GM18505 (cell line): ENCODE results near the gene TMEM170B.

Source experiments
- ATAC-seq: cut with Tn5 transposase; IDR thresholded peaks from one replicate; pipeline ENCODE4 v1.9.1; 2021; ENCODE audit not compliant: unreplicated experiment
- POLR2A ChIP-seq: IDR thresholded peaks from 4 replicates; pipeline ENCODE4 v1.6.1; 2011; ENCODE audit warnings: borderline replicate concordance; ENCODE audit not compliant: insufficient read depth, insufficient read length; ENCODE audit errors: extremely low read depth

Gene TMEM170B, protein sequence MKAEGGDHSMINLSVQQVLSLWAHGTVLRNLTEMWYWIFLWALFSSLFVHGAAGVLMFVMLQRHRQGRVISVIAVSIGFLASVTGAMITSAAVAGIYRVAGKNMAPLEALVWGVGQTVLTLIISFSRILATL

DNA sequence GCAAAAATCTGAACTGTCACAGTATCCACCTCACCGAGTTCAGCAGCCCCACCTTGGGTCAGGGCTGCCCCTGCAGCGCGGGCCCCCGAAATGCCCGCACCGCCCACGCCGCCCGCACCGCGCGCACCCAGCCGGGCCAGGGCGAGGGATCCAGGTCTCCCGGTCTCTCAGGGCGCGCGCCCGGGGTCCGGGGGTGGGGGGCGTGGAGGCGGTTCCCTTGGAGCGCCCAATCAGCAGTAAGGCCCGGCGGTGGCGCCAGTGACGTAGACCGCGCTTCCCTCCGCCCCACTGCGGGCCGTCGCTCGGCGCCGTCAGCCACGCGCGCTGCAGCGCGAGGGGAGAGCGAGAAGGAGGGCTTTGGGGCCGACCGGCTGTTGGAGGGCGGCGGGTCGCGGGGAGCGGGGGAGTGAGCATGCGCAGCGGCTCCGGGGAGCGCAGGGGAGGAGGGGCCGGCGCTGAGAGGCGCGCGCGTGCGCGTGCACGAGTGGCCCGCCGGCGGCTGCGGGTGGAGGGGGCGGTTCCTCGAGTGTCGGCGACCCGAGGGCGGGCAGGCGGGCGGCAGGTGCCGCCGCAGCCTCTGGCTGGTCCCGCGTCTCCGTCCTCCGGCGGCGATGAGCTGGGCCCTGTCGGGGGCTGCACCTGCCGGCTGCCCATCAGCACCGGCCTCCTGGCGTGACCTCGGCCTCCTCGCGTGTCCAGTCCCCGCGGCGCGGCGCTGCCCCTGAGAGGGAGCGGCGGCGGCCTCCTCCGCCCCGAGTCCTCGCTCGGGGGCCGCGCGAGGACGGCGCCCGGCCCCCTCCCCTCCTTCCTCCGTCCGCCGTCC, at the start of gene TMEM170B:
Gene TMEM170B (plus strand): TSS at position 521 of the 823 bp plus-strand sequence. CDS start 529 bp downstream, outside the sequence.
- ATAC-seq: peak; percentile 95
- peak; percentile 28 for TF ChIP-seq POLR2A

DNA sequence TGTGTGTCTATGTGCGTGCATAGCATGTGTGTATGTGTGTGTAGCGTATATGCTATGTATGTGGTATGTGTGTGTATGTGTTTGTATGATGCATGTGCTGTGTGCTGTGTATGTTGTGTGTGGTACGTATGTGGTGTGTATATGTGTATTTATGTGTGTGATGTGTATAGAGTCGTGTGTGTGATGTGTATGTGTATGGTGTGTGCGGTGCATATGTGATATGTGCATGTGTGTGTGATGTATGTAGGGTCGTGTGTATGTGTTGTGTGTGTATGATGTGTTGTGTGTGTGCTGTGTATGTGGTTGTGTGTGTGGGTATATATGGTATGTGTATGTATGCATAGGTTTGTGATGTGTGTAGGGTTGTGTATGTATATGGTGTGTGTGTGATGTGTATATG, 46.6 kb upstream of the TMEM170B start:
- no peak for ATAC-seq
- no peak for TF ChIP-seq POLR2A

DNA sequence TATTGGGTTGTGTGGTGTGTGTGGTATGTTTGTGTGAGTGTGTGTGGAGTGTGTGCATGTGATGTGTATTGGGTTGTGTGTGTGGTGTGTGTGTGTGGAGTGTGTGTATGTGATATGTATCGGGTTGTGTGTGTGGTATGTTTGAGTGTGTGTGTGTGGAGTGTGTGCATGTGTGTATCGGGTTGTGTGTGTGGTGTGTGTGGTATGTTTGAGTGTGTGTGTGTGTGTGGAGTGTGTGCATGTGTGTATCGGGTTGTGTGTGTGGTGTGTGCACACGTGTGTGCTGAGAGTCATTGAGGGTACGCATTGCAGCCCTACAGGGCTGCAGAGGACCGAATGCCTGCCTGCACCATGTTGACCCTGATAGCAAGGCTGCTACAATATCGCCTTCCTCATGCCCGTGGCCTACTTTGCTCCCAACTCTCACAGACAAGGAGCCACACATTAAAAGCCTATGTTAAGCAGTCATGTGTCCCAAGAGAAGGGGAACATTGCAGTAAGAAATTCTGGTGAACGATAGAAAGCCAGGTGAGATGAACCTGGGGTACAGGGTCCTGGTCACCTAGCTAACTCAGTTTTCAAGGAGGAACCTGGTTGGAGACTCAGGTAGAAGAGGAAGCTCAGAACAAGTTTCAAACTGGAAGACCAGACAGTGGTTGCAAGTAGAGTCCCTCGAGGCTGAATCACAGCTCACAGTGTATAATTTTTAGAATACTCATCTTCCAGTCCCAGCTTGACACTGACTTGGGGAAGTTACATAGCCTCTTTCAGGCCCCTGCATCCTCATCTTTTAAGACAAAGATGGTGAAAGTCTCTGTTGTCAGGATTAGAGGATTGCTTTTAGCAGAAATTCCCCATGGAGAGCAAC, 45.7 kb upstream of the TMEM170B start:
- no peak for ATAC-seq
- TF ChIP-seq POLR2A: no peak

DNA sequence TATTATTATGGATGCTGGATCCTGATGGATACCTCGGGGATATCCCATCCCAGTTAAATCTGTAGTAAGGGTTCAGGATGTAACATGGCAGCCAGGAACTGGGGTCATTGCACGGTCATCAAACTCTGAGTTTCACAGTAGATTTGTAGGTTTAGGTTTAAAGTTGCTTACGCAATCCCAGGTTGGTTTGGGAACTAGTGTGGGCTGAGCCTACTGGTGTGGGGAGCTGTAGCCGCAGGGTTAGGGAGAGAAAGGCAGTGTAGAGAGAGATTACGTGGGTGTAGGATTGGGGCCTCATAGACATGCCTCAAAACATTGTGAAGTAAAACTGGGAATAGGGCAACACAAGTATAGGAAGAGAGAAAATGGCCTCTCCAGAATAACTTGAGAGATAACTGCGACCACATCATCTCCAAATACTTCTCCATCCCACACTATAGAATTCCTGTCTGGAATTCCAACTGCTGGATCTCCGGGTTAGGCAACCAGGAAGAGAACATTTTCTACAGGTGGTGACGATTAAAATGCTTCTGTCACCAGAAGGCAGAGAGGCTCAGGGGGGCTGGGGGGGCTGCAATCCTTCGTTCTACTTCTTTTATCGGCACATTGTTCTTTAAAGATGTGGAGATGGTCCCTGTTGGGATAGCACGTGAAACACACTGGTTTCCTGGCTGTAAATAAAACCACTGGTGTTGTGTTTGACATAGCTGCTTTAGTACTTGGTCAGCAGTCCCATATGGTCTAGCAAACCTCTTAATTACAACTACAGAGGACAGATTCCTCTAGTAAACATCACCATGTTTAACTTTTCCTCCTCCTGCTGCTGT, 44.9 kb upstream of the TMEM170B start:
- ATAC-seq: no peak
- no peak for TF ChIP-seq POLR2A

DNA sequence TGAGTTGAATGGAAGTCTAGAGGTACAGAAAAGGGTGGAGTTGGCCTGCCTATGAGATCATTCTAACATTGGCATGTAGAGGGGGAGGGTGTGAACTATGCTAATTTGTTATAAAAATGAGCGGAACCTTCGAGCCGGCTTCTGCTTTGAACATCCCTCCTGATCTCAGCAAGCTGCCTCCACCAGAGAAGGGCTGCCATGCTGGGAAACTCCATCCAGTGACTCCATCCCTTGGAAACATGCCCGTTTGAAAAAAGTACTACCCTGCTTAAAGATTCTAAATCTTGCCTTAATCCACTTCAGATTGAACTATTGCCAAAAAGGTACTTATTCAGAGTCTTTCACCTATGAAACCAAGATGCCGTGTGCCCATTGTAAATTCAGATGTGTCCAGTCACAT, 43.6 kb upstream of the TMEM170B start:
- peak; percentile 20 for TF ChIP-seq POLR2A
- no peak for ATAC-seq

DNA sequence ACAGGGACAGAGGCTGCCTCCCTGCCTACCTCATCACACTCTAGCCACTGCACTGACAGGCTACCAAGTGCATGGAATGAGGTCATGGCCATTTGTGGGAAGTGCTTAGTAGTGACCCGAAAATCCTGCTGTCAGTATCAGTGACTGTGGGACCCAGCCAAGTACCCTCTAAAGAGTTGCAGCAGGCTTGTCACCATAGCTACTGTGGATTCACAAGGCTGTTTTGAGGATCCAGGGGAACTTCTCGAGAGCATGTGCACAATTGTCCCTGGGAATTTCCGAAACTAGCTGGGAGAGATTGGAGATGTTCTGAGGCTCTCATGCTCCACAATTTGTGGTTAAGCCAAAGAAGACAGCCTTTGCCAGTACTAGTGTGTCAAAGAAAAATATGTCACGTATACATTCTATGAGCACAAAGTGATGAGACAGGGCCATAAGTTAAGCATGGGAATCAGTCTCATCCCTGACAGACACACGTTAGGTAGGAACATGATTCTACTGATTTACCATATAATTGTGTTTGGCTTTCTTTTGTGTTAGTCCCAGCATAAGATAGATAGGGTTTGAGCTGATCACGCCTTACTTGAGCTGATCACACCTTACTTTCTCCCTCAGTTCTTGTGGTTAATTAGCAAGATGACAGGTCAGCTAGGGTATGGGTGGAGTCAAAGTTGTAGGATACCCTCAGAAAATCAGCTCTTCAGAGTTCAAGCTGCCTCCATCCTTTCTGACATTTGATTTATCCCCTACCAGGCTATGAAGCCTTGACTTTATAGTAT, 42.6 kb upstream of the TMEM170B start:
- no peak for ATAC-seq
- TF ChIP-seq POLR2A: no peak

DNA sequence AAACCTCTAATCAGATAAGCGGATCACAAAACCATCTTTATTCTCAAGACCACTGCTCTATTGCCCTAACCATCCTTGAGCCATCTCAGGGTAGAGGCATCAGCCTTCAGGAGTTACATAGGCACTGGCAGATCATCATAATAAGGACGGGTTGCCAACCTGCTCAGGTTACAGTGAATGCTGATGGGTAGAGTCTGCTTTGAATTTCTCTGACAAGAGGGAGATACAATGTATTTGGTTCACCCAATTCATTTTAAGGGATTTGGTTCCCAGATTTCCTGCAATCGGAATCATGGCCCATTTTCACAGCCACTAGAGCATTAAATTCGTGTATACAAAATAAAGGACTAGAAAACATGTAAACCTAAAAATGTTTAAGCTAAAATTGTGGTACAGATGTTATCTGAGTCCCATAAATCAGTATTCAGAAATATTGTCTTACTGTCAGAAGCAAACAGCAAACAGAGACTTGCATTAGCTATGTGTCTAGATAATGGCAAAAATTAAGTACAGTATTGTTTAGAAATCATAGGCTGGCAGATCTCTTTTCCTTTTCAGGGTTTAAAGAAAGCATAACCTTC, 41.9 kb upstream of the TMEM170B start:
- no peak for ATAC-seq
- TF ChIP-seq POLR2A: no peak

DNA sequence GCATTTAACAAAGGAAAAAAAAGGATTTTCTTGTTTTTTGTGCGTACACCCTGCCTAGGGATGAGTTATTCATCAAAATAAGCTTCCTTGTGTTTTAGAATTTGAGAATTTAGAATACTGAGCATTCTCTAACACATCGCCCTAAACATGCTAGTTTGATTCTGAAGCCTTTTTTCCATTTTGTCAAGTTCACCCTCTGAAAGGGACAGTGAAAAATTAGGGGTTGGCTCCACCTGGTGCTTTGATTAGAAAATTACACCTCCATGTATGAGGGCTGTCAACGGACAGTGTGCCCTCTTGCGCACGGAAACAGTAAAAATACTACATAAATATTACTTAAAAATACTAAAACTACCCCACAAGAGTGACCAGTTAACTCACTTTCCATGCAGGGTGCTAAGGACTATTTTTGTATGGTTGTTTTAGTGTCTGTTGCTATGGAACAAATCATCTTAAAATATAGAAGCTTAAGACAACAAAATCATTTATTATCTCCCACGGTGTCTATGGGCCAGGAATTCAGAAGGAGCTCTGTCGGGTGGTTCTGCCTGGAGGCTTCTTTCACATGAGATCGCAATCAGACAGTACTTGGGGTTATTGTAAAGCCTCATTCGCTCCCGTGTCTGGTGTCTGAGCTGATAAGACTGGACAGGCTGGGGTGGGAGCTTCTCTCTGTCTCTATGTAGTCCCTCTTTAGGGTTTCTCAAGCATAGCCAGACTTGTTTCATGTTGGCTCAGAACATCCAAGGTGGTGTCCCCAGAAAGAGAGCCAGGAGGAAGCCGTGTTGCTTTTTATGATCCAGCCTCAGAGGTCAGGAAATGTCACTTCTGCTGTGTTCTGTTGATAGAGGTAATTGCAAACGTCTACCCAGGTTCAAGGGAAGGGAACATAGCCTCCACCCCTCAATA, 41.1 kb upstream of the TMEM170B start:
- ATAC-seq: peak; percentile 63
- no peak for TF ChIP-seq POLR2A

DNA sequence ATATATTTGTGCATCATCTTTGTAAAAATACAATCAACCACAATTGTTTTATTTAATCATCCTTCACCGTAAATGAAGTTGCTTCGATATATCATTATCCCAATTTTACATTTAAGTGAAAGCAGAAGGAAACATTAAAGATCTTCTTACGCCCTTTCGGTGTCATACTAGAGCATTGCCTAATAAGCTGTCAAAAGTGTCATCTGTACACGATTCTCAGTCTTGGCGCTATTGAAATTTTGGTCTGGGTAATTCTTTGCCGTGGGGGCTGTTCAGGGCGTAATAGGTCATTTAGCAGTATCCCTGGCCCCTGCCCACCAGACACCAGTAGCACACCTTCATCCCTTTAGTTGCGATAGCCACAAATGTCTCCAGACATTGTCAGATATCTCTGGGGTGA, 40.4 kb upstream of the TMEM170B start:
- no peak for ATAC-seq
- no peak for TF ChIP-seq POLR2A

DNA sequence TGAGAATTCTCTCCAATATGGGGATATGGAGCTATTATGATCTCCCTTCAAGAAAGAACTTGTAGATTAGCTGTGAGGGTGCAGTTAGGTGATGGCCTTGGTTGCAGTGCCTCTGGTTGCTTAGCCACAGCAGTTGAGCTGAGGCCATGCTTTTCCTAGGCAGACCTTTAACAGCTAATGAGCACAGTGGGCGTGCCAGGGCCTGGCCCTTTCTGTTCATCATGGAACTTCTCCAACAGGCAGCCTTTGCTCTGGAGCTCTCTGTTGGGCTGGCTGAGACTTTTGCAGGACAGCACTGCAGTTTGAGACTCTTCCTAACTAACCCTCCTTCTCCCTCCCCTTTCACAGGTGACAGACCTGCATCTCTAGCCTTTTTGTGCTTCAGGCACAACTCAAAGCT, 39.7 kb upstream of the TMEM170B start:
- TF ChIP-seq POLR2A: no peak
- ATAC-seq: no peak

DNA sequence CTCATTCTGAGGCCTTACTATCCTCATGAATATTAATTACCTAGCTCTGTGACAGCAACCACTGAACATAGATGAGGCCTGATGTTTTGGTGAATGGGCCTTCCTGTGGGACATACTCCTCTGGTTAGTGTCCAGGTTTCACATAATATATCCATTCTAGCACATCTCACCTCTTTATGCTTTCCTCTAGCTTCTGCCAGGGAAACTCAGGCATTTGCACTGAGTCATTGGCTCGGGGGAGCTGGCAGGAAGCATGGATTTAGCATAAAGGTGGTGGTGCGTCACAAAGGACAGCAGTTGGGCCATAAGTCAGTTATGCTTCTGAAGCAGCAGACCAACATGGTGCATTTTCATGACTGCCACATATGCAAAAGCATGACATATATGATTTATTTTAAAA, 37.5 kb upstream of the TMEM170B start:
- TF ChIP-seq POLR2A: no peak
- ATAC-seq: no peak
